Glutamatergic neuron (in vitro differentiated cells): ENCODE results near the gene ACP7. TPM values are rescaled to one million over a fixed set of nuclear protein-coding genes. Genes with fewer than 3 reads are reported as not detected.

Experiments used
- DNase-seq: peaks from one replicate; pipeline ENCODE4 v3.0.0; 2022
- H3K27ac Mint-ChIP-seq: one replicate; pipeline ENCODE4 v1.8.0; 2020; ENCODE audit warnings: mild to moderate bottlenecking, mixed read lengths, inconsistent platforms; ENCODE audit not compliant: unreplicated experiment
- H3K27me3 Mint-ChIP-seq: one replicate; pipeline ENCODE4 v1.8.0; 2020; ENCODE audit warnings: mild to moderate bottlenecking, moderate library complexity, mixed read lengths, inconsistent platforms; ENCODE audit not compliant: unreplicated experiment
- H3K36me3 Mint-ChIP-seq: one replicate; pipeline ENCODE4 v1.8.0; 2020; ENCODE audit warnings: mild to moderate bottlenecking, mixed read lengths, inconsistent platforms; ENCODE audit not compliant: unreplicated experiment
- H3K4me1 Mint-ChIP-seq: one replicate; pipeline ENCODE4 v1.8.0; 2020; ENCODE audit warnings: mild to moderate bottlenecking, low read depth, mixed read lengths, inconsistent platforms; ENCODE audit not compliant: unreplicated experiment
- H3K4me3 Mint-ChIP-seq: one replicate; pipeline ENCODE4 v1.8.0; 2020; ENCODE audit warnings: mild to moderate bottlenecking, mixed read lengths, inconsistent platforms; ENCODE audit not compliant: unreplicated experiment
- H3K9me3 Mint-ChIP-seq: one replicate; pipeline ENCODE4 v1.8.0; 2020; ENCODE audit warnings: mild to moderate bottlenecking, moderate library complexity, mixed read lengths, inconsistent platforms; ENCODE audit not compliant: unreplicated experiment
- total RNA-seq: library from RNA; stranded (reverse); fragmentation: NEBNext Ultra II Directional; extraction: Animal tissue kit (Norgen Biotek cat#: 25700); gene quantifications from one replicate; pipeline ENCODE4 v1.2.1, GENCODE V29; 2021; ENCODE audit not compliant: unreplicated experiment
- TF ChIP-seq, protein P1 (sequence below): fragments of 200-600 bp; sonication (generic); IDR thresholded peaks from one replicate; pipeline ENCODE4 v1.5.0; 2021; ENCODE audit not compliant: partially characterized antibody, unreplicated experiment

Gene ACP7
- total RNA-seq, 1 donor from 2014 or later, result not detected

DNA sequence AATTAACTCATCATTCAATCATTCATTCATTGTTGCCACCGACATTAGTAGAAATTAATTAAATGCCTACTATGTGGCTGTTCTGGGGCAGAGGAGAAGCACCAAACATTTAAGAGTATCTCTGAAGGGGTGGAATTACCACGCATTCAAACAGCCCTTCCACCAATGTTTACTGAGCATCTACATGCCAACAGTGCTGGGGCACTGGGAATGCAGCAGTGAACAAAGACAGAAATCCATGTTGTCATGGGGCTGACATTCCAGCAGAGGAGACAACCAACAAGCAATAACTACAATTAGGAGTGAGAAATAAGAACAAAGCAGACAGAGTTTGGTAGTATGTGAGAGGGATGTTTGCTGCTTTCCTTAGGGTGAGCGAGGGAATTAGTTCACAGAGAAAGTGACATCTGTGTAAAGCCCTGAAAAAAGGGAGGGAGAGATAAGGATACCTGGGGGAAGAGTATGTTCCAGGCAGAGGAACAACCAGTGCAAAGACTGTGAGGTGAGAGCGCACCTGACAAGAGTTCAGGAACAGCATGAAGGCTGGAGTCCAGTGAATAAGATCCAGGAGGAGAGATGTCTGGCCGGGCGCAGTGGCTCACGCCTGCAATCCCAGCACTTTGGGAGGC lies 40.1 kb downstream of the ACP7 start:
- peak overlapping the region; percentile 6 for H3K4me3 Mint-ChIP-seq
- TF ChIP-seq, protein P1, sequence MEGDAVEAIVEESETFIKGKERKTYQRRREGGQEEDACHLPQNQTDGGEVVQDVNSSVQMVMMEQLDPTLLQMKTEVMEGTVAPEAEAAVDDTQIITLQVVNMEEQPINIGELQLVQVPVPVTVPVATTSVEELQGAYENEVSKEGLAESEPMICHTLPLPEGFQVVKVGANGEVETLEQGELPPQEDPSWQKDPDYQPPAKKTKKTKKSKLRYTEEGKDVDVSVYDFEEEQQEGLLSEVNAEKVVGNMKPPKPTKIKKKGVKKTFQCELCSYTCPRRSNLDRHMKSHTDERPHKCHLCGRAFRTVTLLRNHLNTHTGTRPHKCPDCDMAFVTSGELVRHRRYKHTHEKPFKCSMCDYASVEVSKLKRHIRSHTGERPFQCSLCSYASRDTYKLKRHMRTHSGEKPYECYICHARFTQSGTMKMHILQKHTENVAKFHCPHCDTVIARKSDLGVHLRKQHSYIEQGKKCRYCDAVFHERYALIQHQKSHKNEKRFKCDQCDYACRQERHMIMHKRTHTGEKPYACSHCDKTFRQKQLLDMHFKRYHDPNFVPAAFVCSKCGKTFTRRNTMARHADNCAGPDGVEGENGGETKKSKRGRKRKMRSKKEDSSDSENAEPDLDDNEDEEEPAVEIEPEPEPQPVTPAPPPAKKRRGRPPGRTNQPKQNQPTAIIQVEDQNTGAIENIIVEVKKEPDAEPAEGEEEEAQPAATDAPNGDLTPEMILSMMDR, result no peak
- peaks cover 2% of the 10 kb centered on the region for H3K9me3 Mint-ChIP-seq
- no peak for DNase-seq
- H3K27ac Mint-ChIP-seq, result no peak overlapping the region
- H3K36me3 Mint-ChIP-seq, result no peaks in the 10 kb centered on the region
- H3K27me3 Mint-ChIP-seq, result peaks cover 7% of the 10 kb centered on the region
- H3K4me1 Mint-ChIP-seq, result peaks cover 12% of the 10 kb centered on the region

- H3K4me3 Mint-ChIP-seq, result peak overlapping the region; percentile 52
- H3K27me3 Mint-ChIP-seq, result peaks cover 8% of the 10 kb centered on the region
- no peaks in the 10 kb centered on the region for H3K36me3 Mint-ChIP-seq
- peaks cover 15% of the 10 kb centered on the region for H3K4me1 Mint-ChIP-seq
- peaks cover 2% of the 10 kb centered on the region for H3K9me3 Mint-ChIP-seq
- H3K27ac Mint-ChIP-seq, result no peak overlapping the region
- DNase-seq, result no peak
- TF ChIP-seq, protein P1, result no peak
Measured at GRCh38 chr19:39125199-39125553, 41.0 kb downstream of the ACP7 start.

DNA sequence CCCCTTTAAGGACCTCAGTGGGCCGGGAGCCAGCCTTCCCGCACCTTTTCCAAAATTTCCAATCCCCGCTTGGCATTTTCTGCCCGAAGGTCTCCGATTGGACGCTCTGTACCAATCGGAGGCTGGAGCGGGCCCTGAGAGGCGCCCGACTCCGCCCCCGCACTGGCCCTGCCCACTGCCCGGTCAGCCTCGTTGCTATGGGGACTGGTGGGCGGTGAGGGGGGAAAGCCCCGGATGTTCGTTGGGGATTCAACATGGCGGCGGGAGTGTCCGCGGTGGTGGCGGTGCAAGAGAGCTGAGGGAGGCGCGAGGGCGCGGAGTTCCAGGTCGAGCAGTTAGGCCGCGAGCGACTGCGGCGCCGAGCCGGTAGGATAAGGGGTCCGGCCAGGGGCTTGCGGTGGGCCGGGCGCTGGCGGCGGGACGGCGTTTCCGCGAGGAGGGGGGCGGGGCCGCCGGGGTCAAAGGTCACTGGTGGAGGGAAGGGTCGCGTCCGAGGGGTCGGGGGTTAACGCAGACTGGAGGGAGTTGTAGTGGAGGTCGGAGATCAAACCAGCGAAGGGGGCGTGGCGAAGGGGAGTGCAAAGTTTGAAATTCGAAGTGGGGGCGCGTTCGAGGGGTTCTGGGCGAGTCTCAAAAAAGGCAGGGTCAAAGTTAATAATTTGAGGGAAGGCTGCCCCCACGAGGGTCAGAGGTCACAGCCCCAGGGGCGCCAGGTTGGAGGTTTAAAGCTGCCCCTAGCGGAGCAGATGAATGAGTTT lies 41.6 kb downstream of the ACP7 start, which contains the start of gene PAK4:
TSS of gene PAK4 (plus strand) at position 233 of the 758 bp plus-strand sequence. CDS start 43,768 bp downstream, outside the sequence.
- peak within 1 kb of the TSS; percentile 99 for H3K4me3 Mint-ChIP-seq
- peak; percentile 99 for DNase-seq
- H3K27me3 Mint-ChIP-seq, result peaks cover 9% of the 10 kb centered on the region
- peak within 1 kb of the TSS; percentile 92 for H3K27ac Mint-ChIP-seq
- H3K9me3 Mint-ChIP-seq, result peaks cover 5% of the 10 kb centered on the region
- H3K36me3 Mint-ChIP-seq, result no peaks in the 10 kb centered on the region
- H3K4me1 Mint-ChIP-seq, result peaks cover 19% of the 10 kb centered on the region
- TF ChIP-seq, protein P1, result no peak

DNA sequence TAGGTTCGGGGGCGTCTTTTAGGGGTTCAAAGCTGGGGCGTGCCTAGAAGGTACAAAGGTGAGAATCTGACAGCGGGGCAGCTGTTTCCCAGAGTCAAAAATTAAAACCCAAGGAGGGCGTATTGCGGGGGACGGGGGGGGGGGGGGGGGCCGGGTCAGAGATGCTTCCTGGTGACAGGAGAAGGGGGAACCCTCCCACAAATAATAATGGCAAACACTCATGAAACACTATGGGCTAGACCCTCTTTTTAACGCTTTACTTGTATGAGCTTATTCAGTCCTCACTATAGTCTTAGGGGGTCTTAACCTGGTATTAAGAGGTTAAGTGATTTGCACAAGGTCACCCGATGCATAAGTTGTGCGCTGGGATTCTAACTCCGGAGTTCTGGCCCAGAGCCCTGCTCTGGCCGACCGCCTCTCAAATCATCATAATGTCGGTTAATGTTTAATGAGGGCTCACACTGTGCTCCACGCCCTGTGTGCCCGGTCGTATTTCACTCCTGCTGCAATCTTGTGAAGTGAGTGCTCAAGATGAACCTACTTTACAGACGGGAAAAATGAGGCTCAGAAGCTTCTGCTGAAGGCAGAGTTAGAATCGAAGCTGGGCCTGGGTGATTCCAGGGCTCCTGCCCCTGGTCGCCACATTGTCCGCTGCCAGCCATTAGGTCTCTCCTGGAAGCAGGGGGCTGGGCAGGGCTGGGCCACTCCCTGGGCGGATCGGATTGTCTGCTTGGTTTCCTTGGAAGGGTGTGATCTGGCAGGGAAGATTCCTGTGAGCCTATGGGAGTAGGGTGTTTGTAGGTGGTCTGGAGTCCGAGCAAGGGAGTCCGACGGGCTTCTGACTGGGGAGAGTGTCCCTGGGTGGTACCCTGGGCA lies 42.4 kb downstream of the ACP7 start:
- Mint-ChIP-seq H3K27me3 (peaks cover 9% of the 10 kb centered on the region), H3K4me1 (peaks cover 26% of the 10 kb centered on the region), H3K4me3 (peak overlapping the region; percentile 99), H3K9me3 (peaks cover 6% of the 10 kb centered on the region), H3K27ac (no peak overlapping the region), H3K36me3 (no peaks in the 10 kb centered on the region)
- DNase-seq, result no peak
- TF ChIP-seq, protein P1, result no peak
